ENCODE data around the gene MORN4. TPM values are rescaled to one million over a fixed set of nuclear protein-coding genes. Genes with fewer than 3 reads are reported as not detected.
A peak's percentile ranks its signal among the peaks of the same experiment; 100 is the strongest.

Gene MORN4
- polyA plus RNA-seq, 1 of the 3 experiments (the other 2 are of a cell fraction), result 31.4 TPM

- DNase-seq, result peak; percentile 78
- Histone ChIP-seq H2AFZ (ENCODE audit: low read depth) (no peak overlapping the region), H3K4me2 (no peak overlapping the region), H3K9me3 (no peaks in the 10 kb centered on the region), H4K20me1 (ENCODE audit: insufficient read depth) (no peaks in the 10 kb centered on the region), H3K4me3 (ENCODE audit: low read depth in 2 of 2, low read length in 1 of 2) (no peak overlapping the region), H3K27ac (ENCODE audit: low read depth in 2 of 2, low read length in 1 of 2) (peak overlapping the region; percentile 37 to 81; a peak in 3 of 4 replicates), H3K9ac (no peak overlapping the region), H3K9me2 (no peaks in the 10 kb centered on the region), H3K27me3 (ENCODE audit: insufficient read depth) (no peaks in the 10 kb centered on the region), H3K36me3 (replicated peaks in 1 of 2; ENCODE audit: control insufficient read depth in 1 of 2, insufficient read depth in 2 of 2, low read length in 1 of 2) (peaks cover 42 to 60% of the 10 kb centered on the region in 2 experiments), H3F3A (replicated peaks; ENCODE audit: insufficient read depth) (peaks cover 4% of the 10 kb centered on the region), H3K4me1 (ENCODE audit: control insufficient read depth in 1 of 2, insufficient read depth in 2 of 2, low read depth in 1 of 2, low read length in 1 of 2) (peaks cover 0 to 8% of the 10 kb centered on the region in 2 experiments; a peak in 2 of 4 replicates), H3K79me2 (ENCODE audit: insufficient read depth) (peaks cover 13% of the 10 kb centered on the region)
- 13% methylated on average over 1 of the region's 1 CpG for WGBS (ENCODE audit: low lambda C conversion rate)
- CTCF ChIA-PET, result interaction anchor here (1.2 to 2.0 kb wide), 5 partner anchors 17 to 51 kb away, joined by 3 to 6 read pairs (median 5); no protein-coding TSS in a partner anchor
- POLR2A ChIA-PET, result interaction anchor here (0.8 to 1.1 kb wide), 4 partner anchors 16 to 24 kb away, joined by 3 to 6 read pairs (median 3); partner anchors contain the start of gene PI4K2A
- TF ChIP-seq TEAD4 (IDR thresholded peaks at IDR 0.05; ENCODE audit: borderline replicate concordance, insufficient read depth) (no peak), EP300 (IDR thresholded peaks at IDR 0.05; ENCODE audit: borderline replicate concordance in 1 of 2, low read depth in 1 of 2, low read length in 1 of 2) (peak; percentile 44 to 93; a peak in 3 of 4 replicates), RFX5 (IDR thresholded peaks at IDR 0.05; ENCODE audit: low read length) (no peak), ELF1 (IDR thresholded peaks at IDR 0.05) (no peak), EZH2phosphoT487 (IDR thresholded peaks at IDR 0.05; ENCODE audit: borderline replicate concordance, low read depth) (no peak), FOXJ3 (CRISPR knock-in tag; IDR thresholded peaks at IDR 0.05) (peak; percentile 32; the same call in 1 of the 2 replicates), JUND (IDR thresholded peaks at IDR 0.05) (no peak), CHD2 (IDR thresholded peaks at IDR 0.05; ENCODE audit: low read length, partially characterized antibody) (peak; percentile 98), FOXM1 (IDR thresholded peaks at IDR 0.05; ENCODE audit: low read depth) (no peak), GATA2 (CRISPR knock-in tag; IDR thresholded peaks at IDR 0.05) (peak; percentile 48; the same call in 1 of the 2 replicates), USF2 (IDR thresholded peaks at IDR 0.05; ENCODE audit: borderline replicate concordance, low read depth, low read length) (no peak), NFIC (IDR thresholded peaks at IDR 0.05; ENCODE audit: borderline replicate concordance) (peak; percentile 71), NRF1 (IDR thresholded peaks at IDR 0.05; ENCODE audit: low read depth, low read length) (no peak), PBX3 (IDR thresholded peaks at IDR 0.05) (peak; percentile 69), POLR2AphosphoS5 (IDR thresholded peaks at IDR 0.05; ENCODE audit: low read depth, low read length) (peak; percentile 70), TCF12 (IDR thresholded peaks at IDR 0.05) (peak; percentile 97), RXRA (IDR thresholded peaks at IDR 0.05; ENCODE audit: borderline replicate concordance, low read depth) (no peak), MEF2A (IDR thresholded peaks at IDR 0.05; ENCODE audit: borderline replicate concordance, low read depth) (no peak), TAF1 (IDR thresholded peaks at IDR 0.05; ENCODE audit: borderline replicate concordance, low read depth, low read length) (no peak)
- TF ChIP-seq, protein P1, sequence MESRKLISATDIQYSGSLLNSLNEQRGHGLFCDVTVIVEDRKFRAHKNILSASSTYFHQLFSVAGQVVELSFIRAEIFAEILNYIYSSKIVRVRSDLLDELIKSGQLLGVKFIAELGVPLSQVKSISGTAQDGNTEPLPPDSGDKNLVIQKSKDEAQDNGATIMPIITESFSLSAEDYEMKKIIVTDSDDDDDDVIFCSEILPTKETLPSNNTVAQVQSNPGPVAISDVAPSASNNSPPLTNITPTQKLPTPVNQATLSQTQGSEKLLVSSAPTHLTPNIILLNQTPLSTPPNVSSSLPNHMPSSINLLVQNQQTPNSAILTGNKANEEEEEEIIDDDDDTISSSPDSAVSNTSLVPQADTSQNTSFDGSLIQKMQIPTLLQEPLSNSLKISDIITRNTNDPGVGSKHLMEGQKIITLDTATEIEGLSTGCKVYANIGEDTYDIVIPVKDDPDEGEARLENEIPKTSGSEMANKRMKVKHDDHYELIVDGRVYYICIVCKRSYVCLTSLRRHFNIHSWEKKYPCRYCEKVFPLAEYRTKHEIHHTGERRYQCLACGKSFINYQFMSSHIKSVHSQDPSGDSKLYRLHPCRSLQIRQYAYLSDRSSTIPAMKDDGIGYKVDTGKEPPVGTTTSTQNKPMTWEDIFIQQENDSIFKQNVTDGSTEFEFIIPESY (IDR thresholded peaks at IDR 0.05; ENCODE audit: borderline replicate concordance, low read depth), result no peak
- TF ChIP-seq, protein P2, sequence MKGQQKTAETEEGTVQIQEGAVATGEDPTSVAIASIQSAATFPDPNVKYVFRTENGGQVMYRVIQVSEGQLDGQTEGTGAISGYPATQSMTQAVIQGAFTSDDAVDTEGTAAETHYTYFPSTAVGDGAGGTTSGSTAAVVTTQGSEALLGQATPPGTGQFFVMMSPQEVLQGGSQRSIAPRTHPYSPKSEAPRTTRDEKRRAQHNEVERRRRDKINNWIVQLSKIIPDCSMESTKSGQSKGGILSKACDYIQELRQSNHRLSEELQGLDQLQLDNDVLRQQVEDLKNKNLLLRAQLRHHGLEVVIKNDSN (IDR thresholded peaks at IDR 0.05; ENCODE audit: borderline replicate concordance, low read depth), result no peak
- TF ChIP-seq, protein P3, sequence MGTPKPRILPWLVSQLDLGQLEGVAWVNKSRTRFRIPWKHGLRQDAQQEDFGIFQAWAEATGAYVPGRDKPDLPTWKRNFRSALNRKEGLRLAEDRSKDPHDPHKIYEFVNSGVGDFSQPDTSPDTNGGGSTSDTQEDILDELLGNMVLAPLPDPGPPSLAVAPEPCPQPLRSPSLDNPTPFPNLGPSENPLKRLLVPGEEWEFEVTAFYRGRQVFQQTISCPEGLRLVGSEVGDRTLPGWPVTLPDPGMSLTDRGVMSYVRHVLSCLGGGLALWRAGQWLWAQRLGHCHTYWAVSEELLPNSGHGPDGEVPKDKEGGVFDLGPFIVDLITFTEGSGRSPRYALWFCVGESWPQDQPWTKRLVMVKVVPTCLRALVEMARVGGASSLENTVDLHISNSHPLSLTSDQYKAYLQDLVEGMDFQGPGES (IDR thresholded peaks at IDR 0.05; ENCODE audit: low read depth, low read length), result no peak
- TF ChIP-seq, protein P4, sequence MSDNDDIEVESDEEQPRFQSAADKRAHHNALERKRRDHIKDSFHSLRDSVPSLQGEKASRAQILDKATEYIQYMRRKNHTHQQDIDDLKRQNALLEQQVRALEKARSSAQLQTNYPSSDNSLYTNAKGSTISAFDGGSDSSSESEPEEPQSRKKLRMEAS (IDR thresholded peaks at IDR 0.05; ENCODE audit: low read depth), result peak; percentile 99
- TF ChIP-seq, protein P5, sequence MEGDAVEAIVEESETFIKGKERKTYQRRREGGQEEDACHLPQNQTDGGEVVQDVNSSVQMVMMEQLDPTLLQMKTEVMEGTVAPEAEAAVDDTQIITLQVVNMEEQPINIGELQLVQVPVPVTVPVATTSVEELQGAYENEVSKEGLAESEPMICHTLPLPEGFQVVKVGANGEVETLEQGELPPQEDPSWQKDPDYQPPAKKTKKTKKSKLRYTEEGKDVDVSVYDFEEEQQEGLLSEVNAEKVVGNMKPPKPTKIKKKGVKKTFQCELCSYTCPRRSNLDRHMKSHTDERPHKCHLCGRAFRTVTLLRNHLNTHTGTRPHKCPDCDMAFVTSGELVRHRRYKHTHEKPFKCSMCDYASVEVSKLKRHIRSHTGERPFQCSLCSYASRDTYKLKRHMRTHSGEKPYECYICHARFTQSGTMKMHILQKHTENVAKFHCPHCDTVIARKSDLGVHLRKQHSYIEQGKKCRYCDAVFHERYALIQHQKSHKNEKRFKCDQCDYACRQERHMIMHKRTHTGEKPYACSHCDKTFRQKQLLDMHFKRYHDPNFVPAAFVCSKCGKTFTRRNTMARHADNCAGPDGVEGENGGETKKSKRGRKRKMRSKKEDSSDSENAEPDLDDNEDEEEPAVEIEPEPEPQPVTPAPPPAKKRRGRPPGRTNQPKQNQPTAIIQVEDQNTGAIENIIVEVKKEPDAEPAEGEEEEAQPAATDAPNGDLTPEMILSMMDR (IDR thresholded peaks at IDR 0.05), result no peak
Measured at GRCh38 chr10:97659589-97659988, 26.3 kb upstream of the MORN4 start.
